Mesendoderm (in vitro differentiated cells): ENCODE measurements around the gene SPARCL1.

Source experiments
- DNase-seq: peaks from one replicate; pipeline ENCODE4 v3.0.0; 2013
- H2AK5ac ChIP-seq: 2 replicates; pipeline ENCODE4 v1.6.1; 2013; ENCODE audit warnings: low read length, inconsistent platforms
- H2BK120ac ChIP-seq: 2 replicates; pipeline ENCODE4 v1.6.1; 2013; ENCODE audit warnings: low read depth, mild to moderate bottlenecking, low read length, moderate library complexity, mixed read lengths
- H2BK15ac ChIP-seq: replicated peaks from 2 replicates; pipeline ENCODE4 v1.6.1; 2013; ENCODE audit warnings: low read depth, mild to moderate bottlenecking, moderate library complexity
- H2BK5ac ChIP-seq: 2 replicates; pipeline ENCODE4 v1.6.1; 2013; ENCODE audit warnings: low read length, inconsistent platforms
- H3K18ac ChIP-seq: 2 replicates; pipeline ENCODE4 v1.6.1; 2013; ENCODE audit warnings: mild to moderate bottlenecking, low read length, mixed read lengths
- H3K23ac ChIP-seq: one replicate; pipeline ENCODE4 v1.6.1; 2013; ENCODE audit warnings: low read length
- H3K27ac ChIP-seq: 2 replicates; pipeline ENCODE4 v1.5.1; 2013; ENCODE audit warnings: low read depth, mild to moderate bottlenecking, inconsistent platforms, low read length, moderate library complexity
- H3K27me3 ChIP-seq: 2 replicates; pipeline ENCODE4 v1.6.1; 2013; ENCODE audit warnings: low read length, control low read depth, mild to moderate bottlenecking, inconsistent platforms; ENCODE audit not compliant: insufficient read depth, poor library complexity
- H3K36me3 ChIP-seq: 2 replicates; pipeline ENCODE4 v1.6.1; 2013; ENCODE audit warnings: low read length, inconsistent platforms; ENCODE audit not compliant: control insufficient read depth, insufficient read depth
- H3K4ac ChIP-seq: one replicate; pipeline ENCODE4 v1.6.1; 2013; ENCODE audit warnings: low read depth, mild to moderate bottlenecking, low read length, moderate library complexity
- H3K4me1 ChIP-seq: 2 replicates; pipeline ENCODE4 v1.6.1; 2013; ENCODE audit warnings: low read depth, low read length, inconsistent platforms; ENCODE audit not compliant: control insufficient read depth
- H3K4me2 ChIP-seq: 2 replicates; pipeline ENCODE4 v1.6.1; 2013; ENCODE audit warnings: low read length
- H3K4me3 ChIP-seq: 2 replicates; pipeline ENCODE4 v1.5.1; 2013; ENCODE audit warnings: mild to moderate bottlenecking, low read length
- H3K56ac ChIP-seq: one replicate; pipeline ENCODE4 v1.6.1; 2013; ENCODE audit warnings: low read length
- H3K79me1 ChIP-seq: 2 replicates; pipeline ENCODE4 v1.6.1; 2013; ENCODE audit warnings: low read length, inconsistent platforms
- H3K79me2 ChIP-seq: 2 replicates; pipeline ENCODE4 v1.6.1; 2013; ENCODE audit warnings: mild to moderate bottlenecking, low read length; ENCODE audit not compliant: control insufficient read depth, insufficient read depth
- H3K9ac ChIP-seq: 2 replicates; pipeline ENCODE4 v1.6.1; 2013; ENCODE audit warnings: low read length, inconsistent platforms
- H4K5ac ChIP-seq: one replicate; pipeline ENCODE4 v1.6.1; 2013; ENCODE audit warnings: low read length
- H4K8ac ChIP-seq: one replicate; pipeline ENCODE4 v1.6.1; 2013; ENCODE audit warnings: low read depth, mild to moderate bottlenecking, control low read depth, low read length, moderate library complexity
- WGBS: extraction: QIAGEN DNeasy Blood & Tissue Kit; methylation state at CpG from one replicate; pipeline ENCODE4 v1.1.7; 2013; ENCODE audit warnings: low lambda C conversion rate, missing lambda C conversion rate; ENCODE audit not compliant: insufficient coverage; ENCODE audit errors: extremely low coverage; 5-methylcytosine and 5-hydroxymethylcytosine counted together

Gene SPARCL1

GRCh38 chr4:87543835-87544461 lies 14.8 kb upstream of the SPARCL1 start:
- no CpG with 5 or more reads among the region's 3 CpGs for WGBS
- no peak overlapping the region for H3K56ac ChIP-seq
- H3K79me1 ChIP-seq = no peaks in the 10 kb centered on the region
- no peak overlapping the region for H4K5ac ChIP-seq
- DNase-seq = peak; percentile 70
- no peaks in the 10 kb centered on the region for H3K36me3 ChIP-seq
- H3K4me2 ChIP-seq = no peak overlapping the region
- no peak overlapping the region for H3K18ac ChIP-seq
- no peaks in the 10 kb centered on the region for H3K79me2 ChIP-seq
- peaks cover 3% of the 10 kb centered on the region for H3K4me1 ChIP-seq
- H3K27ac ChIP-seq = no peak overlapping the region
- no peak overlapping the region for H3K4me3 ChIP-seq
- no peak overlapping the region for H3K23ac ChIP-seq
- no peak overlapping the region for H3K9ac ChIP-seq
- H4K8ac ChIP-seq = no peak overlapping the region
- no peak overlapping the region for H2AK5ac ChIP-seq
- no peak overlapping the region for H2BK5ac ChIP-seq
- no peak overlapping the region for H3K4ac ChIP-seq
- no peaks in the 10 kb centered on the region for H3K27me3 ChIP-seq
- H2BK120ac ChIP-seq = no peak overlapping the region
- no peak overlapping the region for H2BK15ac ChIP-seq

GRCh38 chr4:87542734-87543312 lies 13.6 kb upstream of the SPARCL1 start:
- no peak overlapping the region for H3K4ac ChIP-seq
- H3K79me1 ChIP-seq = no peaks in the 10 kb centered on the region
- no peak overlapping the region for H3K9ac ChIP-seq
- H2BK5ac ChIP-seq = no peak overlapping the region
- no peaks in the 10 kb centered on the region for H3K79me2 ChIP-seq
- H3K18ac ChIP-seq = no peak overlapping the region
- H4K5ac ChIP-seq = no peak overlapping the region
- DNase-seq = no peak
- no peak overlapping the region for H3K4me2 ChIP-seq
- peaks cover 3% of the 10 kb centered on the region for H3K4me1 ChIP-seq
- no peak overlapping the region for H2AK5ac ChIP-seq
- H3K4me3 ChIP-seq = no peak overlapping the region
- no peak overlapping the region for H4K8ac ChIP-seq
- no peak overlapping the region for H2BK120ac ChIP-seq
- no peaks in the 10 kb centered on the region for H3K36me3 ChIP-seq
- no peak overlapping the region for H3K27ac ChIP-seq
- no peak overlapping the region for H3K23ac ChIP-seq
- no peak overlapping the region for H2BK15ac ChIP-seq
- no peaks in the 10 kb centered on the region for H3K27me3 ChIP-seq
- no peak overlapping the region for H3K56ac ChIP-seq

- no peak overlapping the region for H2BK5ac ChIP-seq
- no peaks in the 10 kb centered on the region for H3K27me3 ChIP-seq
- WGBS = no CpG with 5 or more reads among the region's 6 CpGs
- H3K23ac ChIP-seq = no peak overlapping the region
- H3K18ac ChIP-seq = no peak overlapping the region
- no peaks in the 10 kb centered on the region for H3K79me2 ChIP-seq
- no peak overlapping the region for H3K4ac ChIP-seq
- H3K56ac ChIP-seq = no peak overlapping the region
- H3K79me1 ChIP-seq = no peaks in the 10 kb centered on the region
- no peak overlapping the region for H3K4me3 ChIP-seq
- H4K8ac ChIP-seq = no peak overlapping the region
- no peak for DNase-seq
- H3K4me2 ChIP-seq = no peak overlapping the region
- H2BK120ac ChIP-seq = no peak overlapping the region
- H3K9ac ChIP-seq = no peak overlapping the region
- H3K4me1 ChIP-seq = peaks cover 3% of the 10 kb centered on the region
- H3K27ac ChIP-seq = no peak overlapping the region
- H4K5ac ChIP-seq = no peak overlapping the region
- H2AK5ac ChIP-seq = no peak overlapping the region
- H3K36me3 ChIP-seq = no peaks in the 10 kb centered on the region
- no peak overlapping the region for H2BK15ac ChIP-seq
These were observed 13.0 kb upstream of the SPARCL1 start for GRCh38 chr4:87541956-87542709.

GRCh38 chr4:87541521-87541920 lies 12.3 kb upstream of the SPARCL1 start:
- DNase-seq = no peak
- Histone ChIP-seq H3K4me1 (peaks cover 3% of the 10 kb centered on the region), H2AK5ac (no peak overlapping the region), H3K4me2 (no peak overlapping the region), H4K8ac (no peak overlapping the region), H3K4ac (no peak overlapping the region), H3K18ac (no peak overlapping the region), H3K79me2 (no peaks in the 10 kb centered on the region), H2BK120ac (no peak overlapping the region), H2BK15ac (no peak overlapping the region), H3K27me3 (no peaks in the 10 kb centered on the region), H3K9ac (no peak overlapping the region), H4K5ac (no peak overlapping the region), H3K36me3 (no peaks in the 10 kb centered on the region), H3K23ac (no peak overlapping the region), H2BK5ac (no peak overlapping the region), H3K4me3 (no peak overlapping the region), H3K79me1 (no peaks in the 10 kb centered on the region), H3K56ac (no peak overlapping the region), H3K27ac (no peak overlapping the region)
- WGBS = no CpG with 5 or more reads among the region's 4 CpGs

GRCh38 chr4:87540146-87541058 lies 11.2 kb upstream of the SPARCL1 start:
- H2BK120ac ChIP-seq = no peak overlapping the region
- H4K8ac ChIP-seq = no peak overlapping the region
- no peak overlapping the region for H3K23ac ChIP-seq
- H3K4me3 ChIP-seq = no peak overlapping the region
- no peak overlapping the region for H3K4me2 ChIP-seq
- no peak for DNase-seq
- H3K4ac ChIP-seq = no peak overlapping the region
- H3K9ac ChIP-seq = no peak overlapping the region
- no peak overlapping the region for H3K56ac ChIP-seq
- no peak overlapping the region for H3K18ac ChIP-seq
- H2BK15ac ChIP-seq = no peak overlapping the region
- H3K36me3 ChIP-seq = no peaks in the 10 kb centered on the region
- H2BK5ac ChIP-seq = no peak overlapping the region
- no peaks in the 10 kb centered on the region for H3K79me1 ChIP-seq
- WGBS = no CpG with 5 or more reads among the region's 15 CpGs
- no peak overlapping the region for H3K27ac ChIP-seq
- peaks cover 3% of the 10 kb centered on the region for H3K4me1 ChIP-seq
- no peaks in the 10 kb centered on the region for H3K79me2 ChIP-seq
- H4K5ac ChIP-seq = no peak overlapping the region
- H3K27me3 ChIP-seq = no peaks in the 10 kb centered on the region
- H2AK5ac ChIP-seq = no peak overlapping the region
